GM18951 (cell line): ENCODE results near the gene CCDC57.
"Not testable (repeated sequence)": the region's sequence is repeated elsewhere in the genome, so short reads cannot be mapped to it uniquely, and the experiment has no call there.

ENCODE experiments used
- POLR2A ChIP-seq: IDR thresholded peaks from 4 replicates; pipeline ENCODE4 v1.6.1; 2011; ENCODE audit warnings: mild to moderate bottlenecking; ENCODE audit not compliant: insufficient read length, insufficient read depth; ENCODE audit errors: extremely low read depth
- in situ Hi-C: fragments of 300-500 bp; cut with MboI; formaldehyde crosslinking; loops from one replicate; pipeline ENCODE4 v1.12.0; 2022; ENCODE audit warnings: low sequenced_read_pairs, mixed read lengths, inconsistent platforms; ENCODE audit not compliant: unreplicated experiment

CCDC57 gene

GRCh38 chr17:82143333-82143732 lies 69.3 kb downstream of the CCDC57 start:
- TF ChIP-seq POLR2A = no peak
- in situ Hi-C loops = no loop called here

- in situ Hi-C loops = not testable (repeated sequence)
Observed at GRCh38 chr17:82139961-82140360, 72.7 kb downstream of the CCDC57 start.

- TF ChIP-seq POLR2A = no peak
- in situ Hi-C loops = no loop called here
Observed at GRCh38 chr17:82138511-82138992, 74.1 kb downstream of the CCDC57 start.

GRCh38 chr17:82134101-82134500 lies 78.5 kb downstream of the CCDC57 start:
- in situ Hi-C loops = no loop called here
- TF ChIP-seq POLR2A = no peak

GRCh38 chr17:82133166-82133953 lies 79.3 kb downstream of the CCDC57 start:
- in situ Hi-C loops = not testable (repeated sequence)

- in situ Hi-C loops = no loop called here
Observed at GRCh38 chr17:82129095-82129494, 83.5 kb downstream of the CCDC57 start.

GRCh38 chr17:82128287-82128686 lies 84.4 kb downstream of the CCDC57 start:
- in situ Hi-C loops = no loop called here
- TF ChIP-seq POLR2A = no peak

More at GRCh38 chr17:82129095-82129494, 83.5 kb downstream of the CCDC57 start:
- no peak for TF ChIP-seq POLR2A

GRCh38 chr17:82127704-82128103 lies 84.9 kb downstream of the CCDC57 start:
- in situ Hi-C loops = no loop called here
- no peak for TF ChIP-seq POLR2A

- TF ChIP-seq POLR2A = no peak
- in situ Hi-C loops = no loop called here
Observed at GRCh38 chr17:82127315-82127595, 85.4 kb downstream of the CCDC57 start.

GRCh38 chr17:82126556-82127314 lies 85.9 kb downstream of the CCDC57 start:
- no peak for TF ChIP-seq POLR2A
- in situ Hi-C loops = no loop called here

GRCh38 chr17:82124101-82124500 lies 88.5 kb downstream of the CCDC57 start:
- in situ Hi-C loops = no loop called here
- TF ChIP-seq POLR2A = no peak

GRCh38 chr17:82121660-82122629 lies 90.7 kb downstream of the CCDC57 start:
- in situ Hi-C loops = no loop called here
- TF ChIP-seq POLR2A = no peak

GRCh38 chr17:82121246-82121645 lies 91.4 kb downstream of the CCDC57 start:
- no peak for TF ChIP-seq POLR2A
- in situ Hi-C loops = no loop called here
